ENCODE measurements around the gene GNG12.
A peak's percentile ranks its signal among the peaks of the same experiment; 100 is the strongest.

Gene GNG12

DNA sequence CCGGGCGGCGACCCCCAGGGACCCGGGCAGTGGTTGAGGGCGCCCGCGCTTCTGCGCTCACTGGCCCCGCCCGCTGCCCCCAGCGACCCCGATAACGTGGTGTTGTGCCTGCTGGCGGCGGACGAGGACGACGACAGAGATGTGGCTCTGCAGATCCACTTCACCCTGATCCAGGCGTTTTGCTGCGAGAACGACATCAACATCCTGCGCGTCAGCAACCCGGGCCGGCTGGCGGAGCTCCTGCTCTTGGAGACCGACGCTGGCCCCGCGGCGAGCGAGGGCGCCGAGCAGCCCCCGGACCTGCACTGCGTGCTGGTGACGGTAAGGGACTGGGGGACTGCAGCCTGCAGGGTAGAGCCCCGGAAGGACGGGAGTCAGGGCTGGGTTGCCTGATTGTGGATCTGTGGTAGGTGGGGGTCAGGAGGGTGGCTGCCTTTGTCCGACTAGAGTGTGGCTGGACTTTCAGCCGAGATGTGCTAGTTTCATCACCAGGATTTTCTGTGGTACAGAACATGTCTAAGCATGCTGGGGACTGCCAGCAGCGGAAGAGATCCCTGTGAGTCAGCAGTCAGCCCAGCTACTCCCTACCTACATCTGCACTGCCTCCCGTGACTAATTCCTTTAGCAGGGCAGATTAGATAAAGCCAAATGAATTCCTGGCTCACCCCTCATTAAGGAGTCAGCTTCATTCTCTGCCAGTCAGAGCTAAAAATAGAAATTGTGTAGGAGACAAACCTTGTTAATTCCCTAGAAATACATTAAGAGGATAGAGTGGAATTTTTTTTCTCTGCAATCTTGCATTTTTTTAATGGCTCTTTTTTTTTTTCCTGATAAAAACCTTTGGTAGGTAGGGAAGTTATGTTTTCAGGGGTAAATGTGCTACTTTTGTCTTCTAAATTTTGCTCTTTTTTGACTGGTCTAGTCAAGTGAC, 146.7 kb downstream of the GNG12 start:
- peak; percentile 26 to 27 for DNase-seq (ENCODE audit: extremely low read depth in 1 of 2, low read depth in 1 of 2)

DNA sequence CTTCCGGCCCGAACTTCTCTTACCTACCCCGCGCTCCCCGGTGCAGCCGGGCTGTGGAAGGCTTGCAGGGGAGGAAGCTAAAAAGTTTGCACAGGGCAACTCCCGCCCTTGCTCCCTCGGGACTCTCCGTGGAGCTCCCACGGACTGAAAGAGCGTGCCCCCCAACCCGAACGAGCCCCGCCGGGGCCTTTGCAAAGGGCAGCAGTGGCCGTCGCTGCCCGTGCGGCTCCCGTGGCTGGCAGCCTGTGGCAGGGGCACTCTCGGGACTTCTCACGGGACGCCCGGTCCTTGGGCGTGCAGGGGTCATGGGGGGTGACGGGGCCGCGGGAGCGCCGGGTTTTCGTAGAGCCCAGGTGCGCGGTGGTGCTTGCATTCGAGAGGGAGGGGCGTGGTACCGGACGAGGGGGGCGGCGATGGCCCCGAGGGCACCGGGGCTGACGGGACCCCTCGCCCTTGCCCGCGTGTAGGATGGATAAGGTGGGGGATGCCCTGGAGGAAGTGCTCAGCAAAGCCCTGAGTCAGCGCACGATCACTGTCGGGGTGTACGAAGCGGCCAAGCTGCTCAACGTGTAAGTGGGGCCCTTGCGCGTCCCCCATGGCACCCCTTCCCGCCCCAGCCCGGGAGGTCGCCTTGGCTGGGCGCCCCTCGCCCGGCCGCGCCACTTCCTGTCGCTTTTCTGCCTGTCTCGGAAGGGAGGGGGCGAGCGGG, 147.6 kb downstream of the GNG12 start:
- peak in 1 of 2 donors; percentile 30 for DNase-seq (ENCODE audit: extremely low read depth in 1 of 2, low read depth in 1 of 2)

DNA sequence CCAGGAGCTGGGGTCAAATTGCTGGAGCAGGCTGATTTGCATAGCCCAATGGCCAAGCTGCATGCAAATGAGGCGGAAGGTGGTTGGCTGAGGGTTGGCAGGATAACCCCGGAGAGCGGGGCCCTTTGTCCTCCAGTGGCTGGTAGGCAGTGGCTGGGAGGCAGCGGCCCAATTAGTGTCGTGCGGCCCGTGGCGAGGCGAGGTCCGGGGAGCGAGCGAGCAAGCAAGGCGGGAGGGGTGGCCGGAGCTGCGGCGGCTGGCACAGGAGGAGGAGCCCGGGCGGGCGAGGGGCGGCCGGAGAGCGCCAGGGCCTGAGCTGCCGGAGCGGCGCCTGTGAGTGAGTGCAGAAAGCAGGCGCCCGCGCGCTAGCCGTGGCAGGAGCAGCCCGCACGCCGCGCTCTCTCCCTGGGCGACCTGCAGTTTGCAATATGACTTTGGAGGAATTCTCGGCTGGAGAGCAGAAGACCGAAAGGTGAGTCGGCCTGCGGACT, 148.2 kb downstream of the GNG12 start, which contains the start of gene GADD45A:
TSS of gene GADD45A (plus strand) at position 135 of the 491 bp plus-strand sequence. CDS start at position 429, 294 bp downstream.
- DNase-seq (ENCODE audit: extremely low read depth in 1 of 2, low read depth in 1 of 2): peak; percentile 80 to 82

DNA sequence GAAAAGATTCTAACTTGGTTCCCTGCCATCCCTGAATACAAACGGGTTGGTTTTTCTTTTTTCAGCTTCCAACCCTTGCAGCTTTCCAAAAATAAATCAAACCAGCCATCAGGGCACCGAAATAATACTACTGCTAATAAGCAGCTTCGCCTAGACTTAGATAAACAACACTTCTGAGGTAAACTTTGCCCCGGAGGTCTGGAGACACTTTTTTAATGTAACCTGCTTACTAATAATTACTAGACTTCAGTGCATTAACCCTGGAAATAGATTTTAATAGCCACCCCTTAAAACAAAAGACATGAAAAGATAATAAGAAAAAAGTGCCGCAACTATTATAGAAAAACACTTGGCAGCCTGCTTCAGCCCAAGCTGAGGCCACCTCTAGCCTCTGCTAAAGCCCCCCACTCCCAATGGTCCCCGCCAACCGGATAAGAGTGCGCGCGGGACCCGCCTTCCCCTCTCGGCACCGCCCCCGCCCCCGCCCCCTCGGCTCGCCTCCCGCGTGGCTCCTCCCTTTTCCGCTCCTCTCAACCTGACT, 148.7 kb downstream of the GNG12 start:
- DNase-seq (ENCODE audit: extremely low read depth in 1 of 2, low read depth in 1 of 2): no peak

DNA sequence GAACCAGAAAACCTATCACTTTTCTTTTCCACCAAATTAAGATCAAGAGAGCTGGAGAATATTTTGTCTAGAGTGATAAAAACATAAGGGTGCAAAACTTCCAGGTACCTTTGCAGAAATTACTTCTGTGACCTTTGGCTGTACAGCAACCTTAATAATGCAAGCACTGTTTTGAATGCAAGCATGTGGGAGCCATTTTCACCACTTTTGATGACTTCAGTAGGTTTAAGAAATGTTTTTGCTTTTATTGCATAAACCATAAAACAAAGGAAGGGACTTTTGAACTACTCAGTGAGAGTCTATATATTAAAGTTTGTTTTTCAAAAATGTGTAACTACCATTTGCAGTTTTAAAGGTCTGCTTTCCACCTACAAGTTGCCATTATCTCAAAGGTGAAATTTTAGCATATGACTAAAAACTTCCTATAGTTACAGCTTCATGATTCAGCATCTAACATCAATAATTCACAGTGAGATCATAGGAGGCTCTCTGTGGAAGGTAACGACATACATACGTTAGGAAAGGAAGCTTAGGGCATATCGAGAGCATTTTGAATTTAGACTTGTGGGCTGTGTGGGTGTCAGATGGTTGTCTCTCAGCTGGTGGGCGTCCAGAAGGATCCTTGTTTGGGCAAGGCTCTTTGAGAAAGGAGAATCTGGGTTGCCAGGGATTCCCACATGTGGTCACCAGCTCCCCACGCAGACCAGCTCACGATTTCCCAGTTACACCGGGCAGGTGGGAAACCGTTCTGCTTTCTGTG, 149.3 kb downstream of the GNG12 start:
- DNase-seq (ENCODE audit: extremely low read depth in 1 of 2, low read depth in 1 of 2): no peak

DNA sequence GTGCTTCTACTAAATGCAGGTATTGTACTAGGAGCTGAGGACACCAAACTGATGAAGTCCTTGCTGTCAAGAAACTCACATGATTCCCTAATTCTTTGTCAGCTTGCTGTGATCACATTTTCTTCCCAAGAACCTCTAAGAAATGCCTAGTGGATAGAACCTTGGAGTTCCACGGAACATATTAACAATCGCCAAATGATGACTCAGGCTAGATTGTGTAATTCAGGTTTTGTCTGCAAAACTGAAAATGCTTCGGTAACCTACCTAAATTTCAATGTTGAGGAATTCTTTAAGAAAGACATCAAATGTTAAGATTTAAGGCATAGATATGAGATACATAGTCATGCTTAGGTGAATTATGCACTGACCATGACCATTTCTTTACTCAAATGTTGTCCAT, 150.0 kb downstream of the GNG12 start:
- DNase-seq (ENCODE audit: extremely low read depth in 1 of 2, low read depth in 1 of 2): no peak

DNA sequence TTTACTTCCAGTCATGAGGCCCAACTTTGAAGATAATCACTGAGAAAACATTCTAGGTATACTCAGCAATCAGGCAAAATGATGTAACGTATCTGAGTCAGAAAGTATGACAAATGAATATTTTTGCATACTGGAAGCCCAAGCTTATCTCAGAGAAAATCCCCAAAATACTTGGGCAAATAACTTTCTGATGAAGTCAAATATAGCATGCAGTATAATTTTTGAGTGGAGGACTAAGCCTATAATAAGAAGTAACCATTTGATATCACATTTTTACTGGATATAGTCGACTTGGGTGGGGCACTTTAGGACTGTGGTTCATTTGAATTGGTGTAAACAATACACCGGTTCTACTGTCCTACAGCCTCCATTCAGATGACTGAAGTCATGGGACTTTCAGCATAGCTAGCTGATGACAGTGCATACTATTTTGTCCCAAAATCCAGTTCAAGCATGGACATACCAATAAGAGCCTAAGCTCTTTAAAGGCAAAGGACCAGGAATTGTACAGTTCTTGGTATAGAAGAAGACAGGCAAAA, 150.5 kb downstream of the GNG12 start:
- DNase-seq (ENCODE audit: extremely low read depth in 1 of 2, low read depth in 1 of 2): no peak

DNA sequence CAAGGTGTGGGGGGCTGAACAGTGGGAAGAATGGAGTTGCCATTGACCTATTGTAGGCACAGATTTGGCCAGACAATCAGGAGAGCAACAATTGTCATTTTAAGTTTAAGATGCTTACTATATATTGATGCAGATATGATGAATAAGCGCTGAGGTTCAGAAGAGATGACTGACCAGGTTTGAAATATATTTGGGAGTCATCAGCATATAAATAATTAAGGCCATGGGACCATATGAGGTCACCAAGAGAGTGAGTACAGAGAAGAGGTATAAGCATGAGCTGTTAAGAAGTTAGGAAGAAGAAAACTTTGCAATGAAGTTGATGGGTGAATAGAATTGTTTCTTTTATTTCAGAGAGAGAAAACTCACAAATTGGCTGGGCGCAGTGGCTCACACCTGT, 152.8 kb downstream of the GNG12 start:
- no peak for DNase-seq (ENCODE audit: extremely low read depth in 1 of 2, low read depth in 1 of 2)

DNA sequence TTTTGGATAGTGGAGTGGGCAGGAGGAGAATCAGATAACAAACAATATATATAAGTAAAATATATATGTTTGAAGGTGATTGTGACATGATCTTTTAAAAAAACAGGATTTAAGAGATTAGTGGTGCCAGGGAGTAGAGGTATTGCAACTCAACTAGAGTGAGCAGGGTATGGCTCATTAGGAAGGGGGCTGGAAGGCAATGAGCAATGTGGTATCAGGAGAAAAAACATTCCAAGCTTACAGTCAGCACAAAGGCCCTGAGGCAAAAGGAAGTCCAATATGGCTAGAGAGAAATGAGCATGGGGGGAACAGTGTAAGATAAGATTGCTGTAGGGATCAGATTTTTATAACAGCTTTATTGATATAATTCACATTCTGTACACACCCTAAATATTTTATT, 153.6 kb downstream of the GNG12 start:
- no peak for DNase-seq (ENCODE audit: extremely low read depth in 1 of 2, low read depth in 1 of 2)

DNA sequence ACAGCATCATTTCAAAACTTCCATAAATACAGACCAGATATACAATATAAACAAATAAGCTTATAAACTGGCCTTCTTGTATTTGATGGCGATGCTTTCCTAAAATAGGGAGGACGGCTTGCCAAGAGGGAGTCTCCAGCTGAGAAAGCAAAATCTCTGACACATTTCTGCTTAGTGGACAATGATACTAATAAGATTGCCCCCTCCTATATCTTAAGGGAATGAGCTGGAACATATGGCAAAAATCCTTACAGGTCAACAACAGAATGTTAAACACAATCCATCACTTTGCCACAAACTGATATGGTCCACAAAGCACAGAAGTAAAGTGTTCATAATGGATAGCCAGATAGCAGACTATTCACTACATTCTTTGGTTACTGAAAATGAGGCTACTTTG, 155.3 kb downstream of the GNG12 start:
- DNase-seq (ENCODE audit: extremely low read depth in 1 of 2, low read depth in 1 of 2): no peak

DNA sequence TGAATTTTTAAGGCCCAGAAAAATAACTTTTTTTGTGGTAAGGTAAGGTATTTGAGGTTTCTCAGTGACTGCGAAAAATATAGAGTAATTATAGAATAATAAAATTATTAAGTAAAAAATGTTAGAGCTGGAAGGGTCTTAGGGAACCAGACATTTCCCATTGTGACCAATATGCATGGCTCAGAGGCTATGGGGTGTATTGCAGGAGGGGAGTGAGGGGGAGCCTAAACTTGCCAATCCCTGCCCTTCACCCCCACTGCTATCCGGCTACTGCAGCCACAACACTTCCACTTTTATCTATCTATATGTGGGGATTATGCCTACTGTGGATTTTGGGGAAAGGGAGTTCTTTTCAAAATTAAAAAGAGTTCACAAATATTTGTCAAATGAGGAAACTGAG, 155.9 kb downstream of the GNG12 start:
- DNase-seq (ENCODE audit: extremely low read depth in 1 of 2, low read depth in 1 of 2): no peak

DNA sequence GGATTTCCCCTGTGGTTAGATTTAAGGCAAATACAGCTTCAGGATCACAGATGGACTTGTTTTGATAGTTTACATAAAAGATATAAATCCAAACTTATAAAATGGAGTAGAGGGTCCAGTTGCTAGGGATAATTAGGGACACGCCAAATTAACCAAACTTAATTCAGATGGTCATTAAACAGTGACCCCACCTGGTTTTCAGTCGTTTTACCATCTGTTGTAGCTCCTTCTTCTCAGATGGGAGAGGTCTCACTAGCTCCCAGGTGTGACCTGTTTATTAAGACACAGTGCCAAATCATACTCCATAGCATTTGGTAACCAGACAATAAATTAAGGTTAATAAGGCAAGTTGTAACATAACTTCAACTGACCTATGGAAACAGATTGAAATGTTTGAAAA, 156.3 kb downstream of the GNG12 start:
- no peak for DNase-seq (ENCODE audit: extremely low read depth in 1 of 2, low read depth in 1 of 2)

DNA sequence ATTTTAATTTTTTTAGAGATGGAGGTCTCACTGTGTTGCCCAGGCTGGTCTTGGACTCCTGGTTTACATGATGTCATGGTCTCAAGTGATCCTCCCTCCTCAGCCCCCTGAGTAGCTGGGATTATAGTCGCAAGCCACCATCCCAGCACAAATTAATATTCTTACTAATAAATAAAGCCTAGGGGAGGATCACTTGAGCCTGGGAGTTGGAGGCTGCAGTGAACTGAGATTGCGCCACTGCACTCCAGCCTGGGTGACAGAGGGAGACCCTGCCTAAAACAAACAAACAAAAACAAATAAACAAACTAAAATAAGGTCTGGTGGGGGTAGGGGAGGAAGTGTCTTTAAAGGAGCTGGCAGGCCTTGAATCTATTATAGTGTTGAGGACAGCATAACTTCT, 157.0 kb downstream of the GNG12 start:
- no peak for DNase-seq (ENCODE audit: extremely low read depth in 1 of 2, low read depth in 1 of 2)

DNA sequence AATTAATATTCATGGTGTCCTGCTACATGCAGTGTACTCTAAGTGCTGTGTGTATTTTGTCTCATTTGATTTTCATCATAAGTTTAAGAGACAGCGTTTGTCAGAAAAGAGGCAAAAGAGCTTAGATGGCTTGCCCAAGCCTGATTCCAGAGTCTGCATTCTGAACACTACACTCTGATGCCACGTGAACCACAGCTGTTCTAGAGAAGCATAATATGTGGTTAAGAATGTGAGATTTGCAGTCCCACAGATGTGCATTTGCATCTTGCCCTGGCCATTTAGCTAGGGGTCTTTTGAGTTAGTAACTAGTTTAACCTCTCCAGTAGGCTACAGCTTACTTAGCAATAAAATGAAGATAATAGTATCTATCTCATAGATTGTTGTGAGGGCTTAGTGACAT, 157.5 kb downstream of the GNG12 start:
- DNase-seq (ENCODE audit: extremely low read depth in 1 of 2, low read depth in 1 of 2): no peak

DNA sequence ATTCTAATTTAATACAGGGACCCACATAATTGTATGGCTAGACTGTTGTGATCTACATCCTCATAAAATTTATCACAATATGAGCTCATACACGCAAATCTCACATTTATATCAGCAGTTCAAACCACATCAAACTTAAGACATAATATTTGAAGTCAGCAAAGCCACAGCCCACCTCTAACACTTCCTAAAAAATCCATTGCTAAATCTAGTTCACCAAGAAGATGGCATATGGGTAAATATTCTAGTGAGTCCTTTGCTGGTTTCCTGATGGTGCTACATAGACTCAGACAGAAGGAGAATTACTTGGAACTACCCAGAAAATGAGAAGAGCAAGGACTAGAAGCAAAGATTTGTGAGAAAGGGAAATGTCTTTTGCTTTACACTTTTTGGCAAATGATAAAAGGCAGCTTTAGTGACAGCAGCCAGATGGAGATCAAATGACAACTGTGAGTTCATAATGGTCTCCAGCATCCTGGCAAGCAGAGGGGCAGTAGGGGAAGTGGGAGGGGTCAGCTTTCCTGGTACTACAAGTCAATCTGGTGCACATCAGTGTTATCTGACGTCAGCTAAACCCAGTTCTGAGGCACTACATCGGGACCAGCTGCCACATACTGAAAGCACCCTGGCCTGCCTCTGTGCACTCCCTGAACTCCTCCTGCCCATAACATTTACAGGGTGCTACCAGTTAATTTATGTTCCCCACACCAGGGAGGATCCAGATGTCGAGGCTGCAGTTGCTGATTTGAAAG, 158.8 kb downstream of the GNG12 start:
- DNase-seq (ENCODE audit: extremely low read depth in 1 of 2, low read depth in 1 of 2): peak in 1 of 2 donors; percentile 33

DNA sequence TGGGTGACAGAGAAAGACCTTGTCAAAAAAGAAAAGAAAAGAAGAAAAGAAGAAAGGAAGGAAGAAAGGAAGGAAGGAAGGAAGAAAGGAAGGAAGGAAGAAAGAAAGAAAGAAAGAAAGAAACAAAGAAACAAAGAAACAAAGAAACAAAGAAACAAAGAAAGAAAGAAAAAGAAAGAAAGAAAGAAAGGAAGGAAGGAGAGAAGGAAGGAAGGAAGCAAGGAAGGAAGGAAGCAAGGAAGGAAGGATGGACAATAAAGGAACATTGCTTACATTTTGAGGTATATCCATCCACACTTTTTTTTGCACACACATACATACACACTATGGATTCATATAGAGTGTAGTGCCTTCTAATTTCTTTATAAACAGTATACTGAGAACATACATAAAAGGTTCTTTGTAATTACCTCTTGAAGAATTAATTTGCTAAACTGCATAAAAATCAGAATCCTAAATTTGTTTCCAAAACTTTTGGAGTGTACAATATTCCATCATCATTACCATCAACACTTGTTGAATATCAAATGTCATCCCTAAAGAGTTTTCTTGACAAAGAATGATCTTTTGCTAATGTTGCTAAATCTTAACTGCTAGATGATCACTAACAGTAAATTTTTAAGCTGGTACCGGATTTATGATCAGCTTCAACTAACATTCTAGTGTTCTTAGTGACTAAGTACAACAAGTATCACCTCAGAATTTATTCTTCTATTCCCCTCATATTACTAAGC, 159.6 kb downstream of the GNG12 start:
- DNase-seq (ENCODE audit: extremely low read depth in 1 of 2, low read depth in 1 of 2): no peak

DNA sequence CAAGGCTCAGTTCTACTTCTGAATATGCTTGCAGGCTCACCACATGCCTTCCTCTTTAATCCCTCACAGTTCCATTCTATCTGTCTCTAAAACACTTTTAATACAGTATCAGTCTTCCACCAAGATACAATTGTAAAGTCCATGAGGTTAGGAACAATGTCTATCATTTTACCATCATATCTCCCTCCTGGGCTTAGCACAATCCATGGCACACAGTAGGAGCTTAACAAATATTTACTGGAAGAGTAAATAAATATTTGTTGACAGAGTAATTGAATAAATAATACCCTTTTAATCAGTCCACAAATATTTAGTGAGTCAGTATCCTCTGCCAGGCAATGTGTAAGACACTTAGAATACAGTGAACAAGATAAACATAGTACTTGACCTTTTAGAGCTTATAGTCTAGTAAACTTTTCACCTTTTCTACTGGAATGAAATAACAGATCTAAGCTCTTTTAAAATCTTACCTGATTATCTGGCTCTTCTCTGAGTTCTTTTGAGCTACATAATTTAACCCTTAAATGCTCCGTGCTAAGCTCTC, 160.9 kb downstream of the GNG12 start:
- DNase-seq (ENCODE audit: extremely low read depth in 1 of 2, low read depth in 1 of 2): no peak

DNA sequence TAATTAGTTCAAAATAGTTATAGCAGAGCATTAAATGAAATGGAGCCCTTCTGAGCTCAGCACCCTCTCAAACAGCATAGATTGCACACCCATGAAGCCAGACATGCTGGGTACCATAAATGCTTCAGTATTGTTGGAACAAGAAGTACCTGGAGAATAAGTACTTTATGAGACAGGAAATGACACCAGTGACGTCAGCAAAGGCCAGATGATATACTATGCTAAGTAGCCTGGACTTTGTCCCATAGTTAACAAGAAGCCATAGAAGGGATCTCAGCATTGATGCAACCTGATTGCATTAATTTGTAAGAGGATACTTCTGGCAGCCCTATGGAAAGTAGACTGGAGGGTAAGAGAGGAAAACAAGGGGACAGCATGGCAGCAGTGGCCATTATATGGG, 164.6 kb downstream of the GNG12 start:
- DNase-seq (ENCODE audit: extremely low read depth in 1 of 2, low read depth in 1 of 2): no peak

DNA sequence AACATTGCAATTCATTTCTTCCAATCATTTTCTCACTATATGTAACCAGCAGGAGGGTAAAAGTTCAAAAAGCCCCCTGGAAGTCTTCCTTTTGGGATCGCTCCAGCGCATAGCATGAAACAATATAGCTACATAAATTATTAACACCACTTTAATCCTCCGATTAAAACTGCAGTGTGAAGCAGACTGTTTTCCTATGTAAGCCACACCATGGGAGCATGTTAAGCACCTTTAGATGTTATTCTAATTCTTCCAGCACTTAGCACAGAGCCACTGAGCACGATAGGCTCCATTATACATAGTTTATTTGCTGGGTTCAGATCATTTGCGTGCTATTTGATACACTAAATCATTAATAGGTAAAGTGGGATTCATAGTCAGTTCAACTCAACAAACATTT, 166.6 kb downstream of the GNG12 start:
- DNase-seq (ENCODE audit: extremely low read depth in 1 of 2, low read depth in 1 of 2): no peak

Data from activated CD8-positive, alpha-beta memory T cell treated with anti-CD3 and anti-CD28 coated beads for 1 hour (primary cell).